Breast epithelium (tissue), 4 donors: Measurements from ENCODE around the gene GOLGA1. TPM values are rescaled to one million over a fixed set of nuclear protein-coding genes. Genes with fewer than 3 reads are reported as not detected.

Experiments
- DNase-seq, 2 donors: peaks; one replicate each; pipeline ENCODE4 v3.0.0-alpha.2; 2019; ENCODE audit warnings: low spot score in 2 of 2
- H3K27ac ChIP-seq, 2 donors: fragments of 200-600 bp; sonication (generic) in 1 of 2; one replicate each; pipeline ENCODE4 v1.5.1; 2016 to 2019; ENCODE audit warnings: mild to moderate bottlenecking in 1 of 2
- H3K27me3 ChIP-seq, 2 donors: fragments of 200-600 bp; sonication (generic) in 1 of 2; one replicate each; pipeline versions ENCODE4 v1.5.1 to v1.6.0; 2017 to 2019; ENCODE audit warnings: control low read depth in 1 of 2, mild to moderate bottlenecking in 1 of 2
- H3K36me3 ChIP-seq: fragments of 200-600 bp; one replicate; pipeline ENCODE4 v1.5.1; 2019
- H3K4me1 ChIP-seq, 2 donors: fragments of 200-600 bp; sonication (generic); one replicate each; pipeline ENCODE4 v1.5.1; 2016 to 2019; ENCODE audit warnings: control low read depth in 1 of 2
- H3K4me3 ChIP-seq, 3 donors: fragments of 200-600 bp; sonication (generic); 1 replicate in 2 of 3; 2 replicates in 1 of 3; pipeline ENCODE4 v1.5.1; 2016 to 2019; ENCODE audit warnings: mild to moderate bottlenecking in 3 of 3, moderate library complexity in 2 of 3
- H3K9me3 ChIP-seq, 2 donors: fragments of 200-600 bp; sonication (generic) in 1 of 2; one replicate each; pipeline ENCODE4 v1.5.1; 2016 to 2019; ENCODE audit warnings: control low read depth in 1 of 2
- POLR2A ChIP-seq: fragments of 450-650 bp; IDR thresholded peaks from one replicate; pipeline ENCODE4 v1.6.1; 2016; ENCODE audit warnings: antibody characterized with exemption, mild to moderate bottlenecking, moderate library complexity
- POLR2AphosphoS5 ChIP-seq, 3 donors: sonication (generic); formaldehyde crosslinking; IDR thresholded peaks; one replicate each; pipeline ENCODE4 v1.6.1; 2017; ENCODE audit warnings: antibody characterized with exemption in 3 of 3
- intact Hi-C: fragments of 100-400 bp; cut with DNase I; formaldehyde crosslinking; loops from one replicate; pipeline ENCODE4 v1.15.1; 2023; ENCODE audit warnings: low total_unique reads
- total RNA-seq, 3 donors: library from RNA; depleted of rRNA; stranded (reverse); fragments of >200 nt; gene quantifications; one replicate each; pipeline ENCODE4 v1.1.0, GENCODE V29; 2016
- TF ChIP-seq, protein P1 (sequence below), 3 donors: fragments of 450-650 bp; IDR thresholded peaks; one replicate each; pipeline ENCODE4 v1.5.1; 2016 to 2017; ENCODE audit warnings: antibody characterized with exemption in 3 of 3, mild to moderate bottlenecking in 3 of 3, moderate library complexity in 3 of 3

The GOLGA1 gene
- total RNA-seq, 3 donors from 2014 or later = 20.6 to 23.0 (median 21.1) TPM

DNA sequence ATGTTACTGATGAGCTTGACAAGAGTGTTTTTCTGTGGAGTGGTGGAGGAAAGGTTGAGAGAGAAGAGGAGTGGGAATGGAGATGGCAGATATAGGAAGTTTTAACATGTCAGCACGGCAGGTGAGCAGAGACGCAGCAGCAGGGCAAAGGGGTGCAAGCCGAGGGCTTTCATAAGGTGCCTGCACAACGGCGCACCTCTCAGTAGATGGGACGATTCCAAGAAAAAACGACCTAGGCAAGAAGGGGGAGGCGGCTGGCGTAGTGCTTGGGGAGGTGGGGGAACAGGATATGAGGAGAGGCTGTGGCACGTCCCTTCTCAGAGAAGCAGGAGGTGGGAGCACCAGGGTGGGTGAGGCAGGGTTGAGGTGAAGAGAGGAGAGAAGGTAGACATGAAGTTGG, 54.4 kb downstream of the GOLGA1 start:
- no peak for DNase-seq
- Histone ChIP-seq H3K4me1 (no peaks in the 10 kb centered on the region), H3K27me3 (no peaks in the 10 kb centered on the region), H3K36me3 (no peaks in the 10 kb centered on the region), H3K9me3 (no peaks in the 10 kb centered on the region), H3K27ac (no peak overlapping the region), H3K4me3 (no peak overlapping the region)
- TF ChIP-seq POLR2AphosphoS5 (IDR thresholded peaks at IDR 0.05) (no peak), POLR2A (no peak)
- TF ChIP-seq, protein P1, sequence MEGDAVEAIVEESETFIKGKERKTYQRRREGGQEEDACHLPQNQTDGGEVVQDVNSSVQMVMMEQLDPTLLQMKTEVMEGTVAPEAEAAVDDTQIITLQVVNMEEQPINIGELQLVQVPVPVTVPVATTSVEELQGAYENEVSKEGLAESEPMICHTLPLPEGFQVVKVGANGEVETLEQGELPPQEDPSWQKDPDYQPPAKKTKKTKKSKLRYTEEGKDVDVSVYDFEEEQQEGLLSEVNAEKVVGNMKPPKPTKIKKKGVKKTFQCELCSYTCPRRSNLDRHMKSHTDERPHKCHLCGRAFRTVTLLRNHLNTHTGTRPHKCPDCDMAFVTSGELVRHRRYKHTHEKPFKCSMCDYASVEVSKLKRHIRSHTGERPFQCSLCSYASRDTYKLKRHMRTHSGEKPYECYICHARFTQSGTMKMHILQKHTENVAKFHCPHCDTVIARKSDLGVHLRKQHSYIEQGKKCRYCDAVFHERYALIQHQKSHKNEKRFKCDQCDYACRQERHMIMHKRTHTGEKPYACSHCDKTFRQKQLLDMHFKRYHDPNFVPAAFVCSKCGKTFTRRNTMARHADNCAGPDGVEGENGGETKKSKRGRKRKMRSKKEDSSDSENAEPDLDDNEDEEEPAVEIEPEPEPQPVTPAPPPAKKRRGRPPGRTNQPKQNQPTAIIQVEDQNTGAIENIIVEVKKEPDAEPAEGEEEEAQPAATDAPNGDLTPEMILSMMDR (IDR thresholded peaks at IDR 0.05) = no peak
- intact Hi-C loops = loop anchor here (5.0 kb wide), 1 partner anchor 1501 kb away; no protein-coding TSS in a partner anchor

- DNase-seq = no peak
- Histone ChIP-seq H3K9me3 (no peaks in the 10 kb centered on the region), H3K27me3 (no peaks in the 10 kb centered on the region), H3K4me1 (no peaks in the 10 kb centered on the region), H3K27ac (no peak overlapping the region), H3K36me3 (no peaks in the 10 kb centered on the region), H3K4me3 (no peak overlapping the region)
- TF ChIP-seq, protein P1 (IDR thresholded peaks at IDR 0.05) = no peak
- TF ChIP-seq POLR2AphosphoS5 (IDR thresholded peaks at IDR 0.05) (no peak), POLR2A (no peak)
- intact Hi-C loops = loop anchor here (5.0 kb wide), 1 partner anchor 1502 kb away; no protein-coding TSS in a partner anchor
Observed at GRCh38 chr9:124885551-124885950, 55.3 kb downstream of the GOLGA1 start.

DNA sequence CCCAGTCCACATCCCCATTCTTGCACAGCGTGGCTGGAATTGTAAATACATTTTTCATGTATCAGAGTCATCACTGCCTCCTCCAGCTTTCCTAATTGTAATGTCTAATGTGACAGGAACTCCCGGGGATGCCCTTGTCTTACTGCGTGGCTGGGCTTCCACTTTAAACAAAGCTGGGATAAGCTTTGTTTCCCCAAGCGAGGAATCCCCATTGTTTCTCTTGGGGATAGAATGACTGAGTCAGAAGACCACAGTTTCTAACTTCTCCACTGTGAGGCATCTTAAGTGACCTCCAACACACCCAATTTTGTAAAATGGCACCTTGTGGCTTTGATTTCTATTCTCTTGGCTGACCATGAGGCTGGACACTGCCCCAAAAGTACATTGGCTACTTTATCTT, 56.5 kb downstream of the GOLGA1 start:
- H3K27me3 ChIP-seq = no peaks in the 10 kb centered on the region
- H3K4me3 ChIP-seq = no peak overlapping the region
- H3K27ac ChIP-seq = no peak overlapping the region
- no peaks in the 10 kb centered on the region for H3K4me1 ChIP-seq
- H3K36me3 ChIP-seq = no peaks in the 10 kb centered on the region
- intact Hi-C loops = no loop called here
- H3K9me3 ChIP-seq = no peaks in the 10 kb centered on the region
- no peak for DNase-seq
- TF ChIP-seq POLR2A = no peak
- TF ChIP-seq, protein P1 (IDR thresholded peaks at IDR 0.05) = no peak
- no peak for TF ChIP-seq POLR2AphosphoS5 (IDR thresholded peaks at IDR 0.05)

GRCh38 chr9:124882231-124882630, 58.7 kb downstream of the GOLGA1 start:
- Histone ChIP-seq H3K36me3 (no peaks in the 10 kb centered on the region), H3K4me1 (no peaks in the 10 kb centered on the region), H3K4me3 (no peak overlapping the region), H3K27ac (no peak overlapping the region), H3K27me3 (no peaks in the 10 kb centered on the region), H3K9me3 (no peaks in the 10 kb centered on the region)
- TF ChIP-seq POLR2A (no peak), POLR2AphosphoS5 (IDR thresholded peaks at IDR 0.05) (no peak)
- TF ChIP-seq, protein P1 (IDR thresholded peaks at IDR 0.05) = no peak
- no peak for DNase-seq
- intact Hi-C loops = no loop called here

- no peaks in the 10 kb centered on the region for H3K4me1 ChIP-seq
- intact Hi-C loops = no loop called here
- DNase-seq = no peak
- TF ChIP-seq, protein P1 (IDR thresholded peaks at IDR 0.05) = no peak
- TF ChIP-seq POLR2AphosphoS5 (IDR thresholded peaks at IDR 0.05) (no peak), POLR2A (no peak)
- H3K9me3 ChIP-seq = no peaks in the 10 kb centered on the region
- H3K27me3 ChIP-seq = no peaks in the 10 kb centered on the region
- H3K36me3 ChIP-seq = peaks cover 5% of the 10 kb centered on the region
- no peak overlapping the region for H3K27ac ChIP-seq
- no peak overlapping the region for H3K4me3 ChIP-seq
Observed at GRCh38 chr9:124881138-124881743, 59.6 kb downstream of the GOLGA1 start.
